ENCODE results near the gene DENND1B.
"Not testable (repeated sequence)": the region's sequence is repeated elsewhere in the genome, so short reads cannot be mapped to it uniquely, and the experiment has no call there.

The DENND1B gene

DNA sequence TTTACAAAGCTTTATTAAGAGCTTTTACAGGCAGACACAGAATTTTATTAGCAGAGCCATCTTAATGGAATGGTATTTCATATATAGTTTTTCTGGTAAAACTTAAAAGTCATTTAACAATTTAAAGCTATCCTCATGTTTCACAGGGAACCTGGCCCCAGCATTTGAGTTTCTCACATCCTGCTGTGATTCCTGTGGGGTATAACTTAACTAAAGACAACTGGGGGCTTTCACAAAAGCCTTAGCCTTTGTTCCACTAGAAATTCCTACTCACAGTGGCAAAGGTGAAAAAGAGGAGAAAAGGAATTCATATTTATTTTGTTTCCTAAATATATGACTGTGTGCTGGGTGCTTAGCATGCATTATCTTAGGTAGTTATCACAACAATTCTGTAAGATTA is 233.9 kb downstream of the DENND1B start:
- no peak for TF ChIP-seq POLR2A (IDR thresholded peaks at IDR 0.05; ENCODE audit: low read depth, low read length)
- FAIRE-seq = no peak

DNA sequence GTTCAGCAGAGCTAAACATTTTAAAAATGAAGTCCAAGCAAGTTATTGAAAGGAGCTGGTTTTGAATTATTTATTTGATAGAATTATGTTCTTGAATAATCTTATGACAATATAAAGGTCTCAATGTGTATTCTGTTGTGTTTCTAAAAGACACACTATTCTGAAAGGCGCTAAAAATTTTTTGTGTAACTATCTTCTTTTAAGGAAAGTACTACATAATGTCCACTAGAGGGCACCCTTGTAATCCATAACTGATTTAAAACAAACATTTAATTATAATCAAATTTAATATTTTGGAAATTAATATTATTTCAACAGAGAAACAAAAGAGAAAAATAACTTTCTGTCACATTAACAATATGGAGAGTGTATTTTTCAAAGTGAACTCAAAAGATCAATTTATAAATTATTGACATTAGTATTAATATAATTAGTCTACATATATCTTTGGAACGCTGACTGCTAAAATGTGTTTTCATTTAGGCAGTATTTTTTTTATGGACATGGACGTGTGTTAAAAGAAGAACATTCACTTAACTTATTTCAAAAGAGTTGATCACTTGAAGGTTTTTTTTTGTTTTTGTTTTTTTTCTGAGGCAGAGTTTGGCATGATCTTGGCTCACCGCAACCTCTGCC is 248.4 kb downstream of the DENND1B start:
- FAIRE-seq (no peak), DNase-seq (ENCODE audit: insufficient read length, low spot score) (no peak)
- TF ChIP-seq POLR2A (IDR thresholded peaks at IDR 0.05; ENCODE audit: low read depth, low read length) = no peak

More for the DNA sequence above, 233.9 kb downstream of the DENND1B start:
- no peak for DNase-seq (ENCODE audit: insufficient read length, low spot score)

DNA sequence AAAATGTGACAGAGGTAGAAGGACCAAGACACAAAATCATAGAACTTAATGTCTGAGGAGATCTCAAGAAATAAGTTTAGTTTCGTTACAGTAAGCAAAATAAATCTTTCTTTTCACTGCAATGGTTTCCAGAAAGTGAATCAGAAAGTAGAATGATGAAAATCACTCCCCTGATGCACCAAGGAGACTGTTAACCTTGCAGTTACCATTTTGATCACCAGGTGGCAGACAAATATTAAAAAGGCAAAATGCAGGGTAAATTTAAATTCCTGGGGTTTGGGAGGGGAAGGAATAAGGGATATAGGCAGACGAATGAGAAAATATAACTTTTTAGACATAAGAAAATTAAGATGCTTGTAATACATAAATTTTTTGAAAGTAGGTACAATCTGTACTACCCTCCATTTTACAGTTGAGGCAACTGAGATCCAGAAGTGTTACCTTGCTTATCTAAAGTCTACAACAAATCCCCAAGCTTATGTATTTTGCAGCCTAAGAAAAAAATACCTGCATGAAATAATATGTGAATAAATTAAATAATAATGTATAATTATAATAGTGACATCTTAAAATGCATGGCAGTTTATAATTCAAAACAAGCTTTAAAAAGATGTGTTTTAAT is 254.1 kb downstream of the DENND1B start:
- peak; percentile 1 for DNase-seq (ENCODE audit: insufficient read length, low spot score)
- no peak for TF ChIP-seq POLR2A (IDR thresholded peaks at IDR 0.05; ENCODE audit: low read depth, low read length)
- peak; percentile 91 for FAIRE-seq

DNA sequence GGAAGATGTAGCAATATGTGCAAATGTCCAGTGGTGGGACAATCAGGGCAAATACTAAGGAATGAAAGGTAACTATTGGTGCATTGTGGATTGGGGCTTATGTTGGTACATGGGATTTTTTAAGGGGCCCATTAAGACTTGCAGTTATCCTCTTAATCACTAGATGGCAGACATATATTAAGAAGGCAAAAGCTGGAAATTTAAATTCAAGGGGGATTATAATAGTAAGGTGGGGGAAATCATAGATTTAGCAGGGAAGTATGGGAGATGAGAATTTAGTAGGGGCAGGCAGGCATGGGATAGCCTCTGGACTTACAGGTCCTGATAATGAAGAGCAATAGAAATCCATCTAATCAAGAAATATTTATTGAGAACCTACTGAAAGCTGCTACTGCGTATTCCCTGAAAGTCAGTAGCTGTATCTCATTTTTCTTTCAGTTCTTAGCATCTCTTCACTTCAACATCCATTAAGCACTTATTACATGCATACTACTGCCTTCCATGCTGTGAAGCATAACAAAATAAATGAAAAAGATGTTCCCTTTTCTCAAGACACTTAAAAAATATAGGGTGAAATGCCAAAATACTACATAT is 255.4 kb downstream of the DENND1B start:
- no peak for DNase-seq (ENCODE audit: insufficient read length, low spot score)
- no peak for TF ChIP-seq POLR2A (IDR thresholded peaks at IDR 0.05; ENCODE audit: low read depth, low read length)
- no peak for FAIRE-seq

DNA sequence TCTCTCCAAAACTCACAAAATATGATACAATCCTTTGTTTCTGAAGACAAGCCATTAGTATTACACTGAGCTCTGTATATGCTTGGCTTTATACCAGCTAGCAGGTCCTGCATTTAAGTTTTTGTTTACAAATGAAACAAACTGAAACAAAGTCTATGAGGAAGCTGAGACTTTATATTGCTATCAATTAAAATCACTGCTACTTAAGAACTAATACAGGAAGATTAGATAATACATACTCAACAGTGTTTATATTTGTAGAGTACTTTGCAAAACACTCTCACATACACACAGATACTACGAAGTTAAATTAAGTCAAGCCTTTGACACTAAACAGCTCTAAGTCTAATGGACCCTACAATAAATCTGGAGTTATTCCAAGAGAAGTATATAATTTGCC is 259.9 kb downstream of the DENND1B start:
- DNase-seq (ENCODE audit: insufficient read length, low spot score) (no peak), FAIRE-seq (no peak)
- TF ChIP-seq POLR2A (IDR thresholded peaks at IDR 0.05; ENCODE audit: low read depth, low read length) = no peak

DNA sequence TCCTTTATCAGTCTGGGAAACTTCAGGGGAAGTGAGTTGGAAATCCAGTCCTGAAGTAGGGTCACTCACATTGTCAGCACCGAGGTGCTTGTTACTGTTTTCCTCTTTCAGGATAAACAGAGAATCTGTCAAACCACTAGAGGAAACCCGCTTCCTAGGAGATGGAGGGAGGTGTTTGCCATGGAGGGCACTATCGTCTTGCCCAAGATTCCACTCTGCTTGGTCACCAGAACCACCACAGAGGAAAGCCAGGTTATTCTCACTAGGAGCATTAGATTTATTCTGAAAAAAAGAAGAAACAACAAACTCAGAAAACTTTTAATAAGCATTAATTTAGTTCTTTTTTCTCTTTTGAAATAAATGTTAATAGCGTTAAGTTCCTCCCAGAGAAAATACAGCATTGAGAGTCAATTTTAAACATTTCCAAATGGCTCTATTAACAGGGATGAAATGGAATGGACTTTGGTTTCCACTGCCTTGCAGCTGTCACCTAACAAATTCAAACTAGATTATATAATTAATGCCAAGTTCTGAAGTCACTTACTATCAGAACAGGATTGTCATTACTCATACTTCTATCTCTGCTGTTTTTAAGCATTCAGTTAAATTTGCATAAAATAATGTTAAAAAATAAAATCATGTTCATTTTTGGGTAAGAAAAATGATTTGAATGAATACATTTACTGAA is 264.4 kb downstream of the DENND1B start:
- no peak for FAIRE-seq

DNA sequence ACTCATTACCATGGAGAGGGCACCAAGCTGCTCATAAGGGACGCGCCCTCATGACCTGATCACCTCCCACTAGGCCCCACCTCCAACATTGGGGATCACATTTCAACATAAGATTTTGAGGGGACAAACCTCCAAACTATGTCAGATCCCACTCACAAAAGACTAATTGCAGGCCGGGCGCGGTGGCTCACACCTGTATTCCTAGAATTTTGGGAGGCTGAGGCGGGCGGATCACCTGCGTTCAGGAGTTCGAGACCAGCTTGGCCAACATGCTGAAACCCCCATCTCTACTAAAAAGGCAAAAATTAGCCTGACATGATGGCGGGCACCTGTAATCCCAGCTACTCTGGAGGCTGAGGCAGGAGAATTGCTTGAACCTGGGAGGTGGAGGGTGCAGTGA is 278.6 kb downstream of the DENND1B start:
- TF ChIP-seq POLR2A (IDR thresholded peaks at IDR 0.05; ENCODE audit: low read depth, low read length) = no peak
- DNase-seq (ENCODE audit: insufficient read length, low spot score) (no peak), FAIRE-seq (no peak)

More for the DNA sequence above, 264.4 kb downstream of the DENND1B start:
- no peak for DNase-seq (ENCODE audit: insufficient read length, low spot score)
- no peak for TF ChIP-seq POLR2A (IDR thresholded peaks at IDR 0.05; ENCODE audit: low read depth, low read length)

DNA sequence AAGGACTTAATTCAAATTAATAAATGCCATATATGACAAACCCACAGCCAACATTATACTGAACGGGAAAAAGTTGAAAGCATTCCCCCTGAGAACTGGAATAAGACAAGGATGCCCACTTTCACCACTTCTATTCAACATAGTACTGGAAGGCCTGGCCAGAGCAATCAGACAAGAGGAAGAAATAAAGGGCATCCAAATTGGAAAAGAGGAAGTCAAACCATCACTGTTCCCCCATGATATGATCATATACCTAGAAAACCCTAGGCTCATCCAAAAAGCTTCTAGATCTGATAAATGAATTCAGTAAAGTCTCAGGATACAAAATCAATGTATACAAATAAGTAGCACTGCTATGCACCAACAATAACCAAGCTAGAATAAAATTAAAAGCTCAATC is 283.8 kb downstream of the DENND1B start:
- not testable (repeated sequence) for FAIRE-seq; DNase-seq (ENCODE audit: insufficient read length, low spot score)

DNA sequence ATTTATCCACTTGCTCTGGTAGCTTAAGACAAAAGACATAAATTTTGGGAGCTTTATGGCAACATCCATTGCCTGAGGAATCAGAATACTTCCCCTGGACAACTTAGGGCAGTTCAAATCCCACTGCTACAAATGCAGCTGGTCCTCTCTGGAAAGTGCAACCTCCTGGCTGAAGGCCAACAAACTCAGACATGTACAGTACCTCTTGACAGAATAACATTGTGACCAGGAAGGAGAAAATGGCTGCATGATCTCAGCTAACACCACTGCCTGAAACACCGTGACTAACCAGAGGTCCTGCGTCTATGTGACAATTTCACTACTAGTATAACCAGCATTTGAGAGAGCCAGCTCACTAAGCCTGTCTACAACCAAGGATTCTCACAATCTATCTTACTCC is 288.3 kb downstream of the DENND1B start:
- TF ChIP-seq POLR2A (IDR thresholded peaks at IDR 0.05; ENCODE audit: low read depth, low read length) = no peak
- FAIRE-seq (no peak), DNase-seq (ENCODE audit: insufficient read length, low spot score) (no peak)

DNA sequence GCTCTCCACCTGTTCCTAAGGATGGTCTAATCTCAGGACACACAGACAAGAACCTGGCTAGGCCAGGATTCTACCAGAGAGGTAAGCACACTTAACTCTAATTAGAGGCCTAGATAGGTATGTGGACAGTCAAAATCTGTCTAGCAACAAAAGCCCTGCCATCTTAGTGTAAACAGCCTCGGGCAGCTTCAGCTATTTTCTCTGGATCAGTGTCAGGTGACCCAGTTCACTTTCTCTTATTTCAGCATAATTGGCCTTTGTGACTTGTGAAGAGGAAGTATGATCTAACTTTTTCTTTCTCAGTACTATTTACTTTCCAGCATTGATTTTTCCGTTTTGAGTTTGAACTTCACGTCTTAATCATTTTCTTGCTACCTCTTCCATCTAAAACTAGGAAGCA is 289.5 kb downstream of the DENND1B start:
- no peak for TF ChIP-seq POLR2A (IDR thresholded peaks at IDR 0.05; ENCODE audit: low read depth, low read length)
- DNase-seq (ENCODE audit: insufficient read length, low spot score) = no peak
- no peak for FAIRE-seq

DNA sequence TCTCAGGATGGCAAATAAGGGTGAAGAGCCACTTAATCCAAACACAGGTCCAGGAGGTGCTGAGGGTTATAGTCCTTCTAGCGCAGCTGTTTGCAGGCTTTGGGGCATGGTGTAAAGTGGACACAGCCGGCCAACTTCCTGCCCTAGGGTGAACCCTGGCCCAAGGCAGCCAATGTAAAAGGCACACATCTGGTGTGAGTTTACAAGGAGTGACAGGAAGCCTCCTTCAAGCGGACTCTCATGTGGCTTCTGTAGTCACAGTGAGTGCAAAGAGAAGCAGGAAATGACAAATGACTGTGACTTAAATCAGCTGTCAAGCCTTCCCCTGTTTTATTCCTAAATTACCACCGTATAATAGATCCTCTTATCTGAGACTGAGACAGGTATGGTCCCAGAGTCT is 294.2 kb downstream of the DENND1B start:
- FAIRE-seq (no peak), DNase-seq (ENCODE audit: insufficient read length, low spot score) (no peak)
- no peak for TF ChIP-seq POLR2A (IDR thresholded peaks at IDR 0.05; ENCODE audit: low read depth, low read length)

DNA sequence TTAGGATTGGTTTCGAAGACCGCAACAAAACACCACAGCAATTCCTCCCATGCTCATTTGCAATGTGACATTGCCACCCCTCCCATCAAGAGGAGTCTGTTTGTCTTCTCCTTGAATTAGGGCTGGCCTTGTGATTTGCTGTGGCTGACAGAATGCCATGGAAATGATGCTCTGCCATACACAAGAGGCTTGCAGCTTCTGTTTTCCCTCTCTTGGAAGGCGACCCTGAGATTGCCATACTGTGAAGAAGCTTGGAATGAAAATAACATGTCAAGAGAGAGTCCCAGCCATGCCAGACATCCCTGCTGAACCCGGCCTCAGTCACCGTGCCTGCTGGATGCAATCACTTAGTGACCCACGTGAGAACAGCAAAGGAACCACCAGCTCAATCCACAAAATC is 294.8 kb downstream of the DENND1B start:
- DNase-seq (ENCODE audit: insufficient read length, low spot score) = no peak
- TF ChIP-seq POLR2A (IDR thresholded peaks at IDR 0.05; ENCODE audit: low read depth, low read length) = no peak
- FAIRE-seq = no peak

DNA sequence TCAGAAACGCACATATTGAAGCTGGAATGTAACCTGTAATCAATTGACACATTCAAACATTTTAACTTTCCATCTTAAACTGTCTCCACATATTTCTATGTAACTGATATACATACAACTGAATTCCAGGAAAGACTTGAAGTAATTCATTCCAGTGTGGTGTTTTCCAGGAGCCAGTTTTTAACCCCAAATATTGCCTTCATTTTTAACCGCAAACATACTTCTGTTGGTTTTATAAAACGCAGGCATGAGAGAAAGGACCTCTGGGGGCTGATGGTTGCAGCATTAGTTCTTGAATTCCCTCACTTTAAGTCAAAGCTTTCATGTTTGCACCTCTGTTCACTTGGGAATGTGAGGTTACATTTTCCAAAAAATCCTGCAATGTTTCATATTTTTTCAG is 303.1 kb downstream of the DENND1B start:
- no peak for TF ChIP-seq POLR2A (IDR thresholded peaks at IDR 0.05; ENCODE audit: low read depth, low read length)
- no peak for FAIRE-seq
- DNase-seq (ENCODE audit: insufficient read length, low spot score) = no peak

DNA sequence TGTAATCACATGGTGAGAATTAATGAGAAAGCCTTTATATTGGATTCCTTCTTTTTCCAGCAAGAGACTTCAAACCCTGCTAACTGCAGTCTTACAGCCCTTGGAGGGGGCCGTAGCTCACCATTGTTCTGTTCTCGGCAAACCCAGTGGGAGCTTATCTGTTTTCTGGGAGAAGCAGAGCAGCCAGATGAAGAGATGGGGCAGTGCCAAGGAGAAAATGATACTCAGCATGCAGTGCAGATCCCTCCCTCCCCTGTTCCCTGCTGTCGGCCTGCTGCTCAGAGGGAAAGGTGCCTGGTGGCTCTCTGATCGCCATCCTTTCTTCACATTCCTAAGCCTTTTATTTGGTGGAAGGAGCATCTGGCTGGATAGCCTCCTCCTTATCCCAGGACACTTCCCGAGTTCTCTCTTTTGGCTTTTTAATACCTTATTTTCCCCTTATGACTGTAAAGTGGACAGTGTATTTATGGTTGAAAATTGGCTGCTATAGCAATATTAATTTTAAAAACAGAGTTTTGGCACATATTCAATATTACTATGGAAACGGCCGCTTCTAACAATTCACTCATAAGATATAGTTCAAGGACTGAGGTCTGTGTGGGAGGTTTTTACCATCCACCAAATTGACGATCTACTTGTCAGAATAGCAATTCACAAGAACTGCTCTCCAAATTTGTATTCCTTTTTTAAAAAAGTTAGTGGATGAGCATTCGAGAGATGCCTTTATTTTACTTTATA is 303.9 kb downstream of the DENND1B start:
- TF ChIP-seq POLR2A (IDR thresholded peaks at IDR 0.05; ENCODE audit: low read depth, low read length) = no peak
- no peak for FAIRE-seq
- DNase-seq (ENCODE audit: insufficient read length, low spot score) = no peak
